Measurements from ENCODE around the gene BRD2. TPM values are rescaled to one million over a fixed set of nuclear protein-coding genes. Genes with fewer than 3 reads are reported as not detected.

BRD2 gene
- total and polyA plus RNA-seq, 9 of the 15 experiments (the other 6 are each of a cell fraction or from before 2014, with no cell fraction given): 19.0 to 252 (median 181) TPM

- peak; percentile 74 to 92 (median 87) for TF ChIP-seq YY1 (IDR thresholded peaks at IDR 0.05; ENCODE audit: borderline replicate concordance in 1 of 3, control insufficient read depth in 1 of 3, extremely low read depth in 1 of 3, insufficient read depth in 3 of 3, insufficient read length in 1 of 3, insufficient replicate concordance in 2 of 3, low read depth in 1 of 3, low read length in 2 of 3)
- peak; percentile 86; the same call in 1 of the 2 replicates for TF ChIP-seq HDAC8 (tag; IDR thresholded peaks at IDR 0.05)
- TF ChIP-seq RCOR1 (IDR thresholded peaks at IDR 0.05; ENCODE audit: borderline replicate concordance in 1 of 2, low read depth in 2 of 2, low read length in 2 of 2): peak in 1 of 2 experiments; percentile 59; a peak in 1 of 4 replicates
- TF ChIP-seq BCLAF1 (IDR thresholded peaks at IDR 0.05; ENCODE audit: borderline replicate concordance in 1 of 2, control insufficient read depth in 1 of 2, low read depth in 2 of 2, low read length in 1 of 2): 0 out of 4 replicates have a peak, but pooled peaks of 1 of the 2 experiments have one; percentile 47
- TF ChIP-seq BRD4 (IDR thresholded peaks at IDR 0.05): no peak; the same call in 1 of the 2 replicates
- no peak for TF ChIP-seq SIN3B (IDR thresholded peaks at IDR 0.05; ENCODE audit: low read depth)
- no peak for TF ChIP-seq NCOA4 (IDR thresholded peaks at IDR 0.05; ENCODE audit: partially characterized antibody)
- TF ChIP-seq THAP12 (CRISPR knock-in tag; IDR thresholded peaks at IDR 0.05): peak; percentile 85; the same call in 1 of the 2 replicates
- TF ChIP-seq NBN (IDR thresholded peaks at IDR 0.05; ENCODE audit: low read depth): peak; percentile 85; the same call in 1 of the 2 replicates
- TF ChIP-seq, protein P1, sequence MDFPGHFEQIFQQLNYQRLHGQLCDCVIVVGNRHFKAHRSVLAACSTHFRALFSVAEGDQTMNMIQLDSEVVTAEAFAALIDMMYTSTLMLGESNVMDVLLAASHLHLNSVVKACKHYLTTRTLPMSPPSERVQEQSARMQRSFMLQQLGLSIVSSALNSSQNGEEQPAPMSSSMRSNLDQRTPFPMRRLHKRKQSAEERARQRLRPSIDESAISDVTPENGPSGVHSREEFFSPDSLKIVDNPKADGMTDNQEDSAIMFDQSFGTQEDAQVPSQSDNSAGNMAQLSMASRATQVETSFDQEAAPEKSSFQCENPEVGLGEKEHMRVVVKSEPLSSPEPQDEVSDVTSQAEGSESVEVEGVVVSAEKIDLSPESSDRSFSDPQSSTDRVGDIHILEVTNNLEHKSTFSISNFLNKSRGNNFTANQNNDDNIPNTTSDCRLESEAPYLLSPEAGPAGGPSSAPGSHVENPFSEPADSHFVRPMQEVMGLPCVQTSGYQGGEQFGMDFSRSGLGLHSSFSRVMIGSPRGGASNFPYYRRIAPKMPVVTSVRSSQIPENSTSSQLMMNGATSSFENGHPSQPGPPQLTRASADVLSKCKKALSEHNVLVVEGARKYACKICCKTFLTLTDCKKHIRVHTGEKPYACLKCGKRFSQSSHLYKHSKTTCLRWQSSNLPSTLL (IDR thresholded peaks at IDR 0.05): no peak
- peak; percentile 81 for TF ChIP-seq ATF7 (IDR thresholded peaks at IDR 0.05)
- TF ChIP-seq ZBTB49 (CRISPR knock-in tag; IDR thresholded peaks at IDR 0.05; ENCODE audit: borderline replicate concordance): peak; percentile 79; the same call in 1 of the 2 replicates
Observed at GRCh38 chr6:32968093-32968866, at the start of gene BRD2 (continued).

All from K562 (cell line).